ENCODE data around the gene RAB26. TPM values are rescaled to one million over a fixed set of nuclear protein-coding genes. Genes with fewer than 3 reads are reported as not detected.
A peak's percentile ranks its signal among the peaks of the same experiment; 100 is the strongest.

The RAB26 gene
- total and polyA plus RNA-seq, 12 donors = 0.26 to 6.4 (median 1.6) TPM

DNA sequence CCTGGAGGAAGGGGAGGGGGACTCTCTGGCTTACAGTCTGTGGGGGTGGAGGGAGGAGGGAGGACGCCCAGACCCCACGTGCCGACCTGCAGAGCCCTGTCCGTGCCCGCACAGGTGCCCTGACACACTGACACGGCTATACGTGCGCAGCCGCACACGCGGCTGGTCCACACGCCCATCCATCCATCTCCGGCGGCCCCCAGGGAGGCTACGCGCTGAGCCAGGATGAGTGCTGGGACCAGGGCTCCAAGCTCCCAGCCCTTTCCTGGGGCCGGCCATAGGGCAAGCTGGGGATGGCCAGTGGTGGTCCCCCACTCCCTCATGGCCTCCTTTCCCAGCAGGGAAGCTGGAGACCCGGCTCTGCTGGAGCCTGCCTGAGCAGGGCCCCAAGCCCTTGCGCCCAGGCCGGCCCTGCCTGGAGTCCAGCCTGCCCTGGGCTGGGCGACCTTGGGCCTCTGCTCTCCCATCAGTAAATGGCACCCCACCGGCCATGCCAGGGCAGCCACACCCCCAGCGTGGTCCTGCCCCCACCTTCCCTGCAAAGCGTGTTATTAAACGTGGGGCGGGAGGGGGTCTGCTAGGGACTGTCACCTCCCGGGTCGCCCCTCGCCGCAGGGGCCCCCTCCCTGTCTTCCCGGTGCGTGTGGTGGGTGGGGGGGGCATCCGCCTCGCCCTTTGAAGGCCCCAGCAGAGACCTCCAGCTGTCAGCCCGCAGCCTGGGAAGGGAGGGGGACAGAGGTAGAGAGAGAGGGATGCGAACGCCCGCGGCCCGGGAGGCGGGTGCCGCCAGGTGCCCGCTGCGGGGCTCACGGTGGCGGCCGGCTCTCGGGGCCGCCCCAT, 47.1 kb downstream of the RAB26 start:
- intact Hi-C loops (cut with DNase I) = loop anchor here in 1 of 10 donors (10.0 kb wide), 1 partner anchor 309 kb away; no protein-coding TSS in a partner anchor
- 7 to 9% methylated on average over 39 to 49 of the region's 49 CpGs for WGBS, 2 donors
- H3K27me3 ChIP-seq = peaks cover 14 to 59% (median 39%) of the 10 kb centered on the region in 7 donors
- no peak for DNase-seq
- no peaks in the 10 kb centered on the region for H3K36me3 ChIP-seq
- H3K4me1 ChIP-seq = peaks cover 4 to 15% (median 10%) of the 10 kb centered on the region in 9 donors
- no peak overlapping the region for H3K27ac ChIP-seq
- H3K4me3 ChIP-seq = peak overlapping the region; percentile 23 to 43 (median 35)
- no peaks in the 10 kb centered on the region for H3K9me3 ChIP-seq
- TF ChIP-seq, protein P1, sequence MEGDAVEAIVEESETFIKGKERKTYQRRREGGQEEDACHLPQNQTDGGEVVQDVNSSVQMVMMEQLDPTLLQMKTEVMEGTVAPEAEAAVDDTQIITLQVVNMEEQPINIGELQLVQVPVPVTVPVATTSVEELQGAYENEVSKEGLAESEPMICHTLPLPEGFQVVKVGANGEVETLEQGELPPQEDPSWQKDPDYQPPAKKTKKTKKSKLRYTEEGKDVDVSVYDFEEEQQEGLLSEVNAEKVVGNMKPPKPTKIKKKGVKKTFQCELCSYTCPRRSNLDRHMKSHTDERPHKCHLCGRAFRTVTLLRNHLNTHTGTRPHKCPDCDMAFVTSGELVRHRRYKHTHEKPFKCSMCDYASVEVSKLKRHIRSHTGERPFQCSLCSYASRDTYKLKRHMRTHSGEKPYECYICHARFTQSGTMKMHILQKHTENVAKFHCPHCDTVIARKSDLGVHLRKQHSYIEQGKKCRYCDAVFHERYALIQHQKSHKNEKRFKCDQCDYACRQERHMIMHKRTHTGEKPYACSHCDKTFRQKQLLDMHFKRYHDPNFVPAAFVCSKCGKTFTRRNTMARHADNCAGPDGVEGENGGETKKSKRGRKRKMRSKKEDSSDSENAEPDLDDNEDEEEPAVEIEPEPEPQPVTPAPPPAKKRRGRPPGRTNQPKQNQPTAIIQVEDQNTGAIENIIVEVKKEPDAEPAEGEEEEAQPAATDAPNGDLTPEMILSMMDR (IDR thresholded peaks at IDR 0.05) = no peak
- ATAC-seq = peak in 4 of 8 donors; percentile 3 to 16 (median 7)

DNA sequence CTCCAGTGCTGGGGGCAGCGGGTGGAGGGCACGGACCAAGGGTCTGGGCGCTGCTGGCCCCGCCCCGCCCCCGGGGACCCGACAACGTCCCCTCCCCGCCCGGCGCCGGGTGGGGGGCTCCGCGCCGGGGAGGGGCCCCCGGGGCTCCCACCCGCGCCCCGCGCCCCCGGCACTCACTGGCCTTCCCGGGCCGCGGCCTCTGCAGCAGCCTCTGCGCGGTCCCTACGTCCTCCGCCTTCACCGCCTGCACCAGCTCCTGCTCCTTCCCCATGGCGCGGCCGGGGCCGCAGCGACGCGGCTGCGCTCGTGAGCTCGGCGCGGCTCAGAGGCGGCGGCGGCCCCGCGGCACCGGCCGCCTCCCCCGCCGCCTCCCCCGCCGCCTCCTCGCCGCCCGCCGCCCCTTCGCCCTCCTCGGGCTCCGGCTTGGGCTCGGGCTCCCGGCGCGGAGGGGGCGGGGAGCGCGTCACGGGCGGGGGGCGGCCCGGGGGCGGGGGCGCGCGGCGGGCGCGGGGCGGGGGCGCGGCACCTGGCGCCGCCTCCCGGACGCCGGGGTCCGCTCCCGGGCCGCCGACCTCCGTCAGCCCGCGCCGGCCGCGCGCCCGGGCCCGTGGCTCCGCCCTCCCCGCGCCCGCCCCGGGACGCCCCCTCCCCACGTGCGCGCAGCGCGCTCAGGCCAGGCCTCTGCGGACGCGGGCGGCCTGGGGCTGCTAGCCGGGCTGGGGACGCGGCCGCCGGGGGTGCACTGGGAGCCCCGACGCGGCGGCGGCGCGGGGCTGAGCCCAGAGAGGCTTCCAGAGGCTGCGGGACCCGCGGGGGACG, 47.9 kb downstream of the RAB26 start, which contains the start of gene CASKIN1:
TSS of gene CASKIN1 (minus strand) at position 444 of the 819 bp plus-strand sequence. CDS start at position 271, 173 bp downstream.
- ATAC-seq = peak in 1 of 8 donors; percentile 31
- no peak within 1 kb of the TSS for H3K27ac ChIP-seq
- H3K4me1 ChIP-seq = peaks cover 4 to 15% (median 10%) of the 10 kb centered on the region in 9 donors
- no peaks in the 10 kb centered on the region for H3K9me3 ChIP-seq
- H3K4me3 ChIP-seq = peak within 1 kb of the TSS; percentile 23 to 43 (median 35)
- 1% methylated on average over 48 to 127 of the region's 129 CpGs for WGBS, 2 donors
- no peaks in the 10 kb centered on the region for H3K36me3 ChIP-seq
- intact Hi-C loops (cut with DNase I) = loop anchor here in 1 of 10 donors (10.0 kb wide), 1 partner anchor 308 kb away; no protein-coding TSS in a partner anchor
- DNase-seq = no peak
- H3K27me3 ChIP-seq = peaks cover 14 to 59% (median 39%) of the 10 kb centered on the region in 7 donors
- TF ChIP-seq, protein P1 (IDR thresholded peaks at IDR 0.05) = no peak

DNA sequence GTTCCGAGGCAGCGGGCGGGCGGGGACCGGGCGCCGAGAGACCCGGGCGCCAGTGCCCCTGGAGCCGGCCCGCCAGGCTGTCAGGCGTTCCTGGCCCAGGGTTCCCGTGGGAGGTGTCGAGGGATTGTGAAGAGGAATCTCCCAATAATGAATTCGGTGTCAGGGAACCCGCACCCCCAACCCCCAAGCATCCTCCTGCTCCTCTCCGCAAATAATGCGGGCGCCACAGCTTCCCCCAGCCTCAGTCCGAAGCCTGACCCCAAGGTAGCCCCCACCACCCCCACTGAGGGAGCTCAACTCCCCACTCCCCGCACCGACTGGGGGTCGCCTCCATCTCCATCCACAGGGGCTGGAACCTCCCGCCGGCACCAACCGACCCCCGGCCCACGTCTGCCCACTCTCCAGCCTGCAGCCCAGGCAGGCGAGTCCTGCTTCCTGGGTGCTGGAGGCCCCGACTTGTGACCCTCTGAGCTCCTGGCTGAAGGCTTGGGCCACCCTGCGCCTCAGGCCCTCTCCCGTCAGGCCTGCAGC, 48.6 kb downstream of the RAB26 start:
- Histone ChIP-seq H3K4me1 (peaks cover 4 to 15% (median 10%) of the 10 kb centered on the region in 9 donors), H3K4me3 (peak overlapping the region in 5 of 10 donors; percentile 10 to 28 (median 19)), H3K27ac (no peak overlapping the region), H3K27me3 (peaks cover 14 to 59% (median 39%) of the 10 kb centered on the region in 7 donors), H3K36me3 (no peaks in the 10 kb centered on the region), H3K9me3 (no peaks in the 10 kb centered on the region)
- WGBS, 2 donors = 24 to 40% methylated on average over 21 to 32 of the region's 32 CpGs
- TF ChIP-seq, protein P1 (IDR thresholded peaks at IDR 0.05) = no peak
- no peak for DNase-seq
- intact Hi-C loops (cut with DNase I) = loop anchor here in 1 of 10 donors (10.0 kb wide), 1 partner anchor 308 kb away; no protein-coding TSS in a partner anchor
- ATAC-seq = no peak

All from heart right ventricle (tissue), 16 donors.